ENCODE data around the gene SFRP2. TPM values are rescaled to one million over a fixed set of nuclear protein-coding genes. Genes with fewer than 3 reads are reported as not detected.

SFRP2 gene
- total RNA-seq, 1 donor from 2014 or later, result 0.14 TPM

DNA sequence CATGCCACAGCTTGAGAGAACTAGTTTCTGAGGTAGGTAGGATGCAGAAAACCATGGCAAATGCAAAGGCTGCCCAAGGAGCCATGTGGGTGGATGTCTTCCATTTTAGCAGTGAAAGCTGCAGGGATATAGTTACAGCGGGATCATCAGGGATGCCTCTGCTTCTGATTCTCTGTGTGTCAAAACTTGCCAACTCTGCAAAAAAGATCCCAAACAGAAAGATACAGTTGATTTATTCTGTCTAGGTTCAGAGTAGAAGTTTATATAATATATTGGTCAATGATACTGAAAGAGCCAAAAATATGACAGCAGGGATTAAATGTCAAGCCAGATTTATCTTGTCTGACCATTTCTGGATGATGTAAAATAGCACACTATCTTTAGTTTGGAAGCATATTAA, 42.4 kb upstream of the SFRP2 start:
- intact Hi-C loops (cut with micrococcal nuclease), result no loop called here
- H3K27me3 ChIP-seq (ENCODE audit: low read depth), result peaks cover 8% of the 10 kb centered on the region
- H3K9me3 ChIP-seq (replicated peaks), result no peaks in the 10 kb centered on the region
- no peak overlapping the region for H3K27ac ChIP-seq (replicated peaks)
- no peak for DNase-seq
- TF ChIP-seq CTCF (IDR thresholded peaks at IDR 0.05; ENCODE audit: borderline replicate concordance), result no peak
- no peaks in the 10 kb centered on the region for H3K4me1 ChIP-seq
- H3K36me3 ChIP-seq, result no peaks in the 10 kb centered on the region
- H3K4me3 ChIP-seq, result no peak overlapping the region

- no peaks in the 10 kb centered on the region for H3K36me3 ChIP-seq
- no peak for DNase-seq
- no peak overlapping the region for H3K4me3 ChIP-seq
- H3K27ac ChIP-seq (replicated peaks), result no peak overlapping the region
- intact Hi-C loops (cut with micrococcal nuclease), result no loop called here
- H3K9me3 ChIP-seq (replicated peaks), result no peaks in the 10 kb centered on the region
- no peak for TF ChIP-seq CTCF (IDR thresholded peaks at IDR 0.05; ENCODE audit: borderline replicate concordance)
- H3K27me3 ChIP-seq (ENCODE audit: low read depth), result peaks cover 5% of the 10 kb centered on the region
- no peaks in the 10 kb centered on the region for H3K4me1 ChIP-seq
Observed at GRCh38 chr4:153825691-153826090, 36.8 kb upstream of the SFRP2 start.

GRCh38 chr4:153825126-153825525, 36.2 kb upstream of the SFRP2 start:
- no peak for TF ChIP-seq CTCF (IDR thresholded peaks at IDR 0.05; ENCODE audit: borderline replicate concordance)
- Histone ChIP-seq H3K27ac (replicated peaks) (no peak overlapping the region), H3K27me3 (ENCODE audit: low read depth) (peaks cover 5% of the 10 kb centered on the region), H3K36me3 (no peaks in the 10 kb centered on the region), H3K9me3 (replicated peaks) (peaks cover 5% of the 10 kb centered on the region), H3K4me1 (no peaks in the 10 kb centered on the region), H3K4me3 (no peak overlapping the region)
- DNase-seq, result no peak
- intact Hi-C loops (cut with micrococcal nuclease), result no loop called here

- no peak for TF ChIP-seq CTCF (IDR thresholded peaks at IDR 0.05; ENCODE audit: borderline replicate concordance)
- Histone ChIP-seq H3K9me3 (replicated peaks) (peaks cover 11% of the 10 kb centered on the region), H3K4me3 (no peak overlapping the region), H3K27me3 (ENCODE audit: low read depth) (peaks cover 5% of the 10 kb centered on the region), H3K4me1 (no peaks in the 10 kb centered on the region), H3K36me3 (no peaks in the 10 kb centered on the region), H3K27ac (replicated peaks) (no peak overlapping the region)
- intact Hi-C loops (cut with micrococcal nuclease), result no loop called here
- no peak for DNase-seq
Observed at GRCh38 chr4:153824501-153824900, 35.6 kb upstream of the SFRP2 start.

GRCh38 chr4:153823483-153823882, 34.6 kb upstream of the SFRP2 start:
- Histone ChIP-seq H3K4me1 (no peaks in the 10 kb centered on the region), H3K4me3 (no peak overlapping the region), H3K36me3 (no peaks in the 10 kb centered on the region), H3K9me3 (replicated peaks) (peaks cover 16% of the 10 kb centered on the region), H3K27me3 (ENCODE audit: low read depth) (peaks cover 5% of the 10 kb centered on the region), H3K27ac (replicated peaks) (no peak overlapping the region)
- no peak for TF ChIP-seq CTCF (IDR thresholded peaks at IDR 0.05; ENCODE audit: borderline replicate concordance)
- intact Hi-C loops (cut with micrococcal nuclease), result no loop called here
- no peak for DNase-seq

GRCh38 chr4:153822316-153822715, 33.4 kb upstream of the SFRP2 start:
- no peak for TF ChIP-seq CTCF (IDR thresholded peaks at IDR 0.05; ENCODE audit: borderline replicate concordance)
- Histone ChIP-seq H3K4me3 (no peak overlapping the region), H3K4me1 (no peaks in the 10 kb centered on the region), H3K36me3 (no peaks in the 10 kb centered on the region), H3K27ac (replicated peaks) (no peak overlapping the region), H3K9me3 (replicated peaks) (peaks cover 16% of the 10 kb centered on the region), H3K27me3 (ENCODE audit: low read depth) (no peaks in the 10 kb centered on the region)
- intact Hi-C loops (cut with micrococcal nuclease), result no loop called here
- DNase-seq, result no peak
